NCI-H526 treated with DMSO at 0.1 percent for 48 hours (cell line): Measurements from ENCODE around the gene PRR19.
"Not testable (repeated sequence)": the region's sequence is repeated elsewhere in the genome, so short reads cannot be mapped to it uniquely, and the experiment has no call there.

Source experiments
- DNase-seq: peaks from one replicate; lab custom pipeline; 2025; lab: John Stamatoyannopoulos, UW

The PRR19 gene

DNA sequence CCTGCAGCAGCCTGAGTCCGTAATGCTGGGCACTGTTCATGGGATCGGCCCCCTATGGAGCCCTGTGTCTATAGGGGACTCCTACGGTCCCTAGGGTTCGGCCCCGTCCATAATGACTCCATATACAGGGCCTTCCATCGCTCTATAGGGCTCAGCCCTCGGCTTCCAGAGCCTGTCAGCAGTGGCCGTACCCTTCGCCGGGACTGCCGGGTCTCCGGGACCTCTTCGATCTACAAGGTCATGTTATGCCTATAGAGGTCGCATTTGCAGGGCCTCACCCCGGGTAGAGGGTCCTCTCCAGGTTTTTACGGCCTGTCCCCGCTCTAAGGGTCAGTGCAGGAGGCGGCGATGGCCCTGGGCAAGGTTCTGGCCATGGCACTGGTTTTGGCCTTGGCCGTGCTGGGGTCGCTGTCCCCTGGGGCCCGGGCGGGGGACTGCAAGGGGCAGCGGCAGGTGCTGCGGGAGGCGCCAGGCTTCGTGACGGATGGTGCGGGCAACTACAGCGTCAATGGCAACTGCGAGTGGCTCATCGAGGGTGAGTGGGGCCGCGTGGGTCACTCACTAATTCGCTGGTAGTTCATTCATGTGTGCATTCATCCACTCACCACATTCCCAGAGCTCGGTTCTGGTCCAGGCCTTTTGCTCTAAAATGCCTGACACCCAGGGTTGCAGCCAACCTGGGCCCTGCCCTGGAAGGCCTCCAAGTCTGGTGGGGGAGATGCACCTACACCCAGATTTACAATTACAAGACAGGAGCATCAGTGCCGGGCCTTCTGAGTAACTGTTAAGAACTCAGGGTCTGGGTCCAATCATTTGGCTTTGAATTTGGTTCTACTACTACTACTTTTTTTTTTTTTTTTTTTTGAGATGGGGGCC lies 24.2 kb downstream of the PRR19 start:
- DNase-seq = no peak

DNA sequence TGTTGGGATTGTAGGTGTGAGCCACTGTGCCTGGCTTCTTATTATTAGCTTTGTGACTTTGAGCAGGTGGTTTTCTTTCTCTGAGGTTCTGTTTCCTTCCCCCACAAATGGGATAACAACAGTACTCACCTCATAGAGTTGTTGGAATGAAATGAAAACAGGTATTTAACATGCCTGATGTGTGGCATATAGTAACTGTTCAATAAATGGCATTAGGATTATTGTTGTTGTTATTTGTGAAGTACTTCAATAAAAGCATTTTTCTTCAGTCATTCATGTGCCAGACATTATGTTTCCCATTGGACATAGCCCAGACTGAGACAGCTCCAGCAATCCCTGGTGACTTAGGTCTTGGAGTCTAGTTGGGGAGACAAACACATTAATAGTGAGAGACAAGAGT lies 25.0 kb downstream of the PRR19 start:
- DNase-seq = no peak

DNA sequence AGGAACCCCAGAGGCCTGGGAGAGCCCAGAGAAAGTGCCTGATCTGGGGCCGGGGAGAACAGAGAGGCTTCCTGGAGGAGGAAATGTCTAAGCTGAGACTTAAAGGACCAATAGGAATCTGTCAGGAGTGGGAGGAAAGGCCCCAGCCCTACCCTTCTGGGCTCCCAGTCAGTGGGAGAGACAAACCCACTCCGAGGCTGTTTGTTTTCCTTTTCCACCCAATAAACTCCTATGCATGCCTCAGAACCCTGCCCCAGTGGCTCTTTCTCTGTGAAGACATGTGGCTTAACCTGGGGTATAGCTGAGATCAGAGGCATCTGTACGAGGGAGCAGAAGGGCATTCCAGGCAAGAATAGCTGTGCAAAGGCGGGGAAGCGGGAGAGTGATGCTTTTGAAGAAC lies 25.4 kb downstream of the PRR19 start:
- no peak for DNase-seq

DNA sequence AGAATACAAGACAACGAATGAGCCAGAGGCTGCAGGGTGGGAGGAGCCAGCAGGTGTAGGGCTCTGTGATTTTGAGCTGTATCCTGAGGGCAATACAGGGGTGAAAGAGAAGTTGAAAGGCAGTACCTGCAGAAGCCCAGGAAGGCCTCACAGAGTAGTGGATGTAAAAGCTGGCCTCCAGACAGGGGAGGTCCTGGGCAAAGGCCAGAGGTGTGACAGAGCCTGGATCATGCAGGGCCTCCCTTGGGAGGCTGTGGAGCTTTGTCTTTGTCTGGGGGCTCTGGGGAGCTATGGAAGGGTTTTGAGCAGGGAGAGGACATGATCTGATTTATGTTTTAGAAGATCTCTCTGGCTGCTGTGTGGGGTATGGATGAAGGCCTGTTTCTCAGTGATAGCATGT lies 26.2 kb downstream of the PRR19 start:
- DNase-seq = no peak

DNA sequence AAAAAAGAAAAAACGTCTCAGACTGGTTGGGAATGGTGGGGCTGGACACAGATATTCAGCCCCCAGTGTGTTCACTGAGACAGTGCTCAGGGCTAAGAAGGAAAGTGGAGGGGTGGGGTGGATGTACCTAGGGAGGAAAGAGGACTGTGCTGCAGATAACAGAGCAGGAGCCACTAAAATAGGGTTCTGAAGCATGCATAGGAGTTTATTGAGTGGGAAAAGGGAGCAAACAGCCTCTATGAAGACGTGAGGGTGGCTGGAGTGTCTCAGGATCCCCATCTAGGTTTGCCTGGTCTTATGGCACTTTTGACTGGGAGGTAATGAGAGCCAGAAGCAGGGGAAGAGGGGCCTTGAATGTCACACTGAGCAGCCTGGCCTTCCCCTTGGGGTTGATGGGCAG lies 26.9 kb downstream of the PRR19 start:
- no peak for DNase-seq

DNA sequence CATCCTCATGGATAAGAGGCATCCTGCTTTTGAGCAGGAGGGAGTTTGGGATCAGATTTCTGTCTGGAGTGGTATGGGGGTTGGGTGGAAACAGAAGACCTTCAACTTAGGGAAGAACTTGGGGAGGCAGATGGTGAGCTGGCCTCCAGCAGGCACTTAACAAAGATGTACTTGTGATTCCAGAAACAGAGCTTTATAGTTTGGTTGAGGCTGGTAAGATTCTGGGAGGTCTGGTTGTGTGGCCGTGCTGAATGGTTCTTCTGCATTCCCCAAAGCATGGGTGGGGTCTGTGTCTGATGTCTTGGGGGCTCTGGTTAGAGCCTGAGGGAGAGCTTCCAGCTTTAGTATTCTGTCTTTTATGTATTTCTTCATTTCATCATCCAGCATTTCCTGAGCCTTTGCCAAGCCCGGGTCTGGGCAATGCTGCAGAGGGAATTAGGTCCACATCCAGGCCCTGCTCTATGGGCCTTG lies 28.3 kb downstream of the PRR19 start:
- no peak for DNase-seq

DNA sequence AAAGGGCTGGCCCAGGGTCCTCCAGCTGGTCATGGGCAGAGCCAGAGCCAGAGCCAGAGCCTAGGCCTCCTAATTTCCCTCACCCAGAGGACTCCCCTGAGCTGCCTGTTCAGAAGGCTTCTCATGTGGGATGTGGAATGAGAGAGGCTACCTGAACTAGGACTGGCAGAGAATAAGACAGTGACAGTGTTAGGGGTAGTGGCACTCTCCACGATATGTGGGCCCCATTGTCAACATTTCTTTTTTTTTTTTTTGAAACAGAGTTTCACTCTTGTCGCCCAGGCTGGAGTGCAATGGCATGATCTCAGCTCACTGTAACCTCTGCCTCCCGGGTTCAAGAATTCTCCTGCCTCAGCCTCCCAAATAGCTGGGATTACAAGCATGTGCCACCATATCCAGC lies 29.4 kb downstream of the PRR19 start:
- not testable (repeated sequence) for DNase-seq

DNA sequence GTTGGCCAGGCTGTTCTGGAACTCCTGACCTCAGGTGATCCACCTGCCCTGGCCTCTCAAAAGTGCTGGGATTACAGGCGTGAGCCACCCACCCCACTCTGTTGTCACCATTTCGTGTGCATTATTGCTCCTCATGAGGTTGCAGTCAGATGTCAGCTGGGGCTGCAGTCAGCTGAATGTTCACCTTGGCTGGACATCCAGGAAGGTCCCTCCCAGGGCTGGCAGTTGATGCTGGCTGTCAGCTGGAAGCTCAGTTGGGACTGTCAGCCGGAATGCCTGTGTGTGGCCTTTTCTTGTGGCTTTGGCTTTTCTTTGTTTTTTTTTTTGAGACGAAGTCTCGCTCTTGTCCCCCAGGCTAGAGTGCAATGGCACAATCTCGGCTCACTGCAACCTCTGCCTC lies 30.1 kb downstream of the PRR19 start:
- no peak for DNase-seq

DNA sequence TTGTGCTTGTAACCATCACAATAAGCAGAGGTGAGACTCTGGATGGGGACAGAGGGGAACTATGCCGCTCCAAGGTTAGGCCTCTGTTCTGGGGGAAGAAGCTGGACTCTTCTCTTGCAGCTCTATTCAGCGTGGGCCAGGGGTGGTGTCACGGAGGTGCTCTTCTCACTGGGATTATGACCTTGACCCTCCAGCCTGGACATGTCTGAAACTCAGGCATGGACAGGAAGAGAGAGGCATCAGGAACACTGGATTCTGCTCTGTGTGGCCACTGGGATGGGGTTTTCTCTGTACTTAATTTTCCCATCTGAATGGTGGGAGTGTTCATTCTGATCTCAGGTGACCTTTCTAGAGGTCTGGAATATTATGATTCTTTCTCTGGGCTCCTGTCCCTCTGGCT lies 31.1 kb downstream of the PRR19 start:
- no peak for DNase-seq

DNA sequence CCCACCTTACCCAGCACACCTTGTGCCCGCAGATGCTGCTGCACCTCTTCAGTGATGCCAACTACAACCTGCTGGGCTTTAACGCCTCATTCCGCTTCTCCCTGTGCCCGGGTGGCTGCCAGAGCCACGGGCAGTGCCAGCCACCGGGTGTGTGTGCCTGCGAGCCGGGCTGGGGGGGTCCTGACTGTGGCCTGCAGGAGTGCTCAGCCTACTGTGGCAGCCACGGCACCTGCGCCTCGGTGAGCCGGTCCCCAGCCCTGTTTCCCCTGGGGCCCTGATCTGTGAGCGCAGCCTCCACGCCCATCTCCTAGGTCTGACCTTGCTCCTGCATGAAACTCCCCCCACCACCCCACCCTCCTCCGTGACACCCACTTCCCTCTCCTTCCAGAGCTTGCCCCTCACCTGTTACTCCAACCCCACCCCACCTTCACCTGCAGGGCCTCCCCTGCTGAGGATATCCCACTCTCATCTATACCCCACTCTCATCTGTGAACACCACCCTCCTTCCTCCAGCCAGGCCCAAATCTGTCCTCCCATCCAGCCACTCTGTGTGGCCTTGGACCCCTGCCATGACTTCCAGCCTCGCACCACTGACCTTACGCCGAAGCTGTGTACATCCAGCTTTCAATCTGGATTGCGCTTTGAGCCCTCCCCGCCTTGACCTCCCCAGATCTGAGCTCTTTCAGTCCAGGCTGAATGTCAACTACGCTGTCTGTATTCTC lies 32.2 kb downstream of the PRR19 start:
- no peak for DNase-seq

DNA sequence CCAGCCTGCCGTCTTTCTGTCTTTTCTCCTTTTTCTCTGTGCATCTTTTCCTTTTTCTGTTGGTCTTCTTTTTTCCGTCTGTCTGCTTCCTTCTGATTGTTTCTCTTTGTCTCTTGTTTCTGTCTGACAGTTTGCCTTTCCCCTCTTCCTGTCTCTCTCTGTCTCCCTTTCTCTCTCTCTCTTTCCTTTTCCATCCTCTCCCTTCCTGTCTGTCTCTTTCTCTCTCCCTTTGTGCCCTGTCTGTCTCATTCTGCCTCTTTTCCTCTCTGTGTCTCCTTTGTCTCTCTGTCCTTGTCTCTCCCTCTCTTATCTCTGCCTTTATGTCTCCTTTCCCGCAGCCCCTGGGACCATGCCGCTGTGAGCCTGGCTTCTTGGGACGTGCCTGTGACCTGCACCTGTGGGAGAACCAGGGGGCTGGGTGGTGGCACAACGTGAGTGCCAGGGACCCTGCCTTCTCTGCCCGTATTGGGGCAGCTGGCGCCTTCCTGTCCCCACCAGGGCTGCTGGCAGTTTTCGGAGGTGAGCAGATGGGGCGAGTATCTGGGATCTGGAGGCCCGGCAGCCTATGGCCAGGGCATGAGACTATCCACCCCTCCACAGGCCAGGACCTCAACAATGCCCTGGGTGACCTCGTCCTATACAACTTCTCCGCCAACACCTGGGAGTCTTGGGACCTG lies 32.9 kb downstream of the PRR19 start:
- no peak for DNase-seq

DNA sequence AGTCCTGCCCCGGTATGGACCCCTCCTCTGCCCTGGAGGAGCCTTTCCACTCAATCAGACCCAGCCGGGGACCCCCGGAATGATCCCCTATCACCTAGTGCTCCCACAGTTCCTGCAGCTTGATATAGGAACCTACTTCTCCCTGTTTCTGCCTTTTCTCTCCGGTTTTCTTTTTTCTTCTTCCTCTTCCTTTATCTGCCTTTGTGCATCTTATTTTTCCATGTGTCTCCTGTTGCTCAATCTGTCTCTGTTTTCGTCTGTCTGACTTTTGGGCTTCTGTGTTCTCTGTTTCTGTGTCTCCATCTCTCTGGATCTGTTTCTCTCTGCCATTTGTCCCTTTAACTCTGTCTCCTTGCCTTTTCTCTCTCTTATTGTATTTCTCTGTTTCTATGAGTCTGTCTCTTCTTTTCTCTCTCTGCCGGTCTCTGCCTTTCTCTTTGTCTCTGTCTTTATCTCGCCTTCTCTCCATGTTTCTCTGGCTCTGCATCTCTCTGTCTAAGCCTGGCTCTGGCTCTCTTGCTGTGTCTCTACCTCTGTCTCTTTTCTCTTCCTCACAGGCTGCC lies 33.5 kb downstream of the PRR19 start:
- no peak for DNase-seq

DNA sequence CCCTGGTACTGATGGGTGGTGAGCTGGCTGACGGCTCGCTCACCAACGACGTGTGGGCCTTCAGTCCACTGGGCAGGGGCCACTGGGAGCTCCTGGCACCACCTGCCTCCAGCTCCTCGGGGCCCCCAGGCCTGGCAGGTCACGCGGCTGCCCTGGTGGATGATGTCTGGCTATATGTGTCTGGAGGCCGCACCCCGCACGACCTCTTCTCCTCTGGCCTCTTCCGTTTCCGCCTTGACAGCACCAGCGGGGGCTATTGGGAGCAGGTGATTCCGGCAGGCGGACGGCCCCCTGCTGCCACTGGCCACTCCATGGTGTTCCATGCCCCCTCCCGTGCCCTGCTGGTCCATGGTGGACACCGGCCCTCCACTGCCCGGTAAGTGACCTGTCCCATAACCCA lies 34.0 kb downstream of the PRR19 start:
- no peak for DNase-seq

DNA sequence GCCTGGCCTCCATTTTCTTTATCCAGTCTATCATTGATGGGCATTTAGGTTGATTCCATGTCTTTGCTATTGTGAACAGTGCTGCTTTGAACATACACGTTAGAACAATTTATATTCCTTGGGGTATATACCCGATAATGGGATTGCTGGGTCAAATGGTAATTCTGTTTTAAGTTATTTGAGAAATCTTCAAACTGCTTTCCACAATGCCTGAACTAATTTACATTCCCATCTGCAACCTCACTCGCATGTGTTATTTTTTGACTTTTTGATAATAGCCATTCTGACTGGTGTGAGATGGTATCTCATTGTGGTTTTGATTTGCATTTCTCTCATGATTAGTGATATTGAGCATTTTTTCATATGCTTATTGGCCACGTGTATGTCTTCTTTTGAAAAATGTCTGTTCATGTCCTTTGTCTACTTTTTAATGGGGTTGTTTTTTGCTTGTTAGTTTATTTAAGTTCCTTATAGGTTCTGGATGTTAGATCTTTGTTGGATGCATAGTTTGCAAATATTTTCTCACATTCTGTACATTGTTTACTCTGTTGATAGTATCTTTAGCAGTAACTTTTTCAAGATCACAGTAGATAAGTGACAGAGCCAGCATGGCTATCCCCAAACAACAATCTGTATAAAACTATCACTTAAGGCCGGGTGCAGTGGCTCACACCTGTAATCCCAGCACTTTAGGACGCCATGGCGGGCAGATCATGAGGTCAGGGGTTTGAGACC lies 37.4 kb downstream of the PRR19 start:
- not testable (repeated sequence) for DNase-seq

DNA sequence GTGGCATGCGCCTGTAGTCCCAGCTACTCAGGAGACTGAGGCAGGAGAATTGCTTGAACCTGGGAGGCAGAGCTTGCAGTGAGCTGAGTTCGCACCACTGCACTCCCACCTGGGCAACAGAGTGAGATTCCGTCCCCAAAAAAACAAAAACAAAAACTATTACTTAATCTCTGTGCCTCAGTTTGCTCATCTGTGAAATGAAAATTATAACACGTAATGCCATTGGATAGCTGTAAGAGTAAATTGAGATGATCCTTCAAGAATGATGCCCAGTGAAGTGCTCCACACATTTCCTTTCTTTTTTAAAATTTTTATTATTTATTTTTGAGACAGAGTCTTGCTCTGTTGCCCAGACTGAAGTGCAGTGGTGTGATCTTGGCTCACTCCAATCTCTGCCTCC lies 38.0 kb downstream of the PRR19 start:
- not testable (repeated sequence) for DNase-seq

DNA sequence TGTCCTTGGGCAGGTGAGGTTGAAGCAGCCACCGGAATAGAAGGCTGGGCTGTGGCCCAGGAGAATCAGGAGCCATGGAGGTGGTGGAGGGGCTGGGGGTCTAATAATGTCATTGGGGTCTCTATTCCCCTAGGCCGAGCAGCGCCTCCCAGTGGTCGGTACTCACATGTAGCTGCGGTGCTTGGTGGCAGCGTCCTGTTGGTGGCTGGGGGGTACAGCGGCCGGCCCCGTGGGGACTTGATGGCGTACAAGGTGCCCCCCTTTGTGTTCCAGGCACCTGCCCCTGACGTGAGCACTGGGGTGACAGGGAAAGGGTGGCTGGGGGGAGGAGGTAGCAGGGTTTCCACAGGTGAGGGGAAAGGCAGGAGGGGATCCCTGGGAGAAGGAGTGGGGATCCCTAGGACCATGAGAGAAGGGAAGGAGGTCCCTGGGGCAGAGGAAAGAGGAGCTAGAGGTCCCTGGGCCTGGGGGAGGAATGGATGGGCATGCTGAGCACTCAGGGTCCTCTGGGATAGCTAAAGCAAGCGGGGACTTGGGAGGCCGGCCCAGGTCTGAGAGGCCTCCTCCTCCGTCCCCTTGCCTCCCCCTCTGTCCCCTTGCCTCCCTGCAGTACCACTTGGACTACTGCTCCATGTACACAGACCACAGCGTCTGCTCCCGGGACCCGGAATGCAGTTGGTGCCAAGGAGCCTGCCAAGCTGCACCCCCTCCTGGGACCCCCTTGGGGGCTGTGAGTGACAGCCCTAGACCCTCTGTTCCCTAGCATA lies 41.6 kb downstream of the PRR19 start:
- DNase-seq = no peak

DNA sequence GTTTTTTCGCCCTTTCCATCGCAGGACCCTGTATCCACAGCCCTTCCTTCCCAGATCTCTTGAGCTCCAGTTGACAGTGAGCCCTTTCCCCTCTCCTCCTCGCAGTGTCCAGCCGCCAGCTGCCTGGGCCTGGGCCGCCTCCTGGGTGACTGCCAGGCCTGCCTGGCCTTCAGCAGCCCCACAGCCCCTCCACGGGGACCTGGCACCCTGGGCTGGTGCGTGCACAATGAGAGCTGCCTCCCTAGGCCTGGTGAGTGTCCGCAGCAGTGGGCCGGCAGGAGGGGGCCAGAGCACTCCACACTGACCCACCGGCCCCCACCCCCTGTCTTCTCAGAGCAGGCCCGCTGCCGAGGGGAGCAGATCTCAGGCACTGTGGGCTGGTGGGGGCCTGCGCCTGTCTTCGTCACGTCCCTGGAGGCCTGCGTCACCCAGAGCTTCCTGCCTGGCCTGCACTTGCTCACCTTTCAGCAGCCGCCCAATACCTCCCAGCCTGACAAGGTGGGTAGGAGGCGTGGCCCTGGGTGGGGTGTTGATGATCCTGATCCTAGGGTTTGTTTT lies 42.5 kb downstream of the PRR19 start:
- no peak for DNase-seq

DNA sequence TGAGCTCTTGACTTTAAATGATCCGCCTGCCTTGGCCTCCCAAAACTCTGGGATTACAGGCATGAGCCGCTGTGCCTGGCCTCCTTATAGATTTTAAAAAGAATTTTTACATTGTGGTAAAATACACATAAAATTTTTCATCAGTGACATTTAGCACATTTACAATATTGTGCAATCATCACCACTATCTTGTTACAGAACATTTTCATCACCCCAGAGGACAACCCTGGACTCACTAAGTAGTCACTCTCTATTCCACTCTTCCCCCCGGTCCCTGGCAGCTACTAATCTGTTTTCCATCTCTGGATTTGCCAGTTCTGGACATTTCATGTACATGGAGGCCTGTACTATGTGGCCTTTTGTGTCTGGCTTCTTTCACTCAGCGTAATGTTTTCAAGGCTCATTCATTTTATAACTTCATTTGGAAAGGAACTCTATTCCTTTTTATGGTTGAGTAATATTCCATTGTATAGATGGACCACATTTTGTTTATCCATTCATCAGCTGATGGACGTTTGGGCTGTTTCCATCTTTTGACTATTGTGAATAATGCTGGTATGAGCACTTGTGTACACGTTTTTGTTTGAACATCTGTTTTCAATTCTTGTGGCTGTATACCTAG lies 43.4 kb downstream of the PRR19 start:
- DNase-seq = no peak

DNA sequence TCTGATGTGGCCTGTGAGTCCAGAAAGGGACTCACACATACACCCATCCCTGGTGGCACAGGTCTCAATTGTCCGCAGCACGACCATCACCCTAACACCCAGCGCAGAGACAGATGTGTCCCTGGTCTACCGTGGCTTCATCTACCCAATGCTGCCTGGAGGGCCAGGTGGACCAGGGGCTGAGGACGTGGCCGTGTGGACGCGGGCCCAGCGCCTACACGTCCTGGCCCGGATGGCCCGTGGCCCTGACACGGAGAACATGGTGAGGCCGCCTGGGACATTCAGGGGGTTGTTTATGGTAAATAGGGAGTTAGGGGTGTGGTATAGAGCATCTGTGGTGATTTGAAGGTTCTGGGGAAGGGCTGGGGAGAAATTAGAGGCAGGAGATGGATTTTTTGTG lies 46.3 kb downstream of the PRR19 start:
- no peak for DNase-seq
